GM19351 (cell line): ENCODE results near the gene MEI1.
A peak's percentile ranks its signal among the peaks of the same experiment; 100 is the strongest.
"Not testable (repeated sequence)": the region's sequence is repeated elsewhere in the genome, so short reads cannot be mapped to it uniquely, and the experiment has no call there.

Source experiments
- ATAC-seq: cut with Tn5 transposase; IDR thresholded peaks from one replicate; pipeline ENCODE4 v1.9.1; 2021; ENCODE audit warnings: mild to moderate bottlenecking, moderate library complexity; ENCODE audit not compliant: unreplicated experiment

The MEI1 gene

GRCh38 chr22:41819257-41819656 lies 120.0 kb downstream of the MEI1 start:
- ATAC-seq: no peak

GRCh38 chr22:41820447-41820846 lies 121.1 kb downstream of the MEI1 start:
- no peak for ATAC-seq

GRCh38 chr22:41821471-41822316 lies 122.4 kb downstream of the MEI1 start:
- ATAC-seq: no peak

GRCh38 chr22:41822317-41823057 lies 123.2 kb downstream of the MEI1 start:
- ATAC-seq: no peak

- no peak for ATAC-seq
Observed at GRCh38 chr22:41823797-41824196, 124.5 kb downstream of the MEI1 start.

GRCh38 chr22:41825376-41825775 lies 126.1 kb downstream of the MEI1 start:
- ATAC-seq: no peak

- ATAC-seq: no peak
Observed at GRCh38 chr22:41826021-41826420, 126.7 kb downstream of the MEI1 start.

- no peak for ATAC-seq
Observed at GRCh38 chr22:41826430-41827383, 127.4 kb downstream of the MEI1 start.

- no peak for ATAC-seq
Observed at GRCh38 chr22:41827671-41828070, 128.4 kb downstream of the MEI1 start.

- no peak for ATAC-seq
Observed at GRCh38 chr22:41828516-41828915, 129.2 kb downstream of the MEI1 start.

- no peak for ATAC-seq
Observed at GRCh38 chr22:41830174-41830573, 130.9 kb downstream of the MEI1 start.

- ATAC-seq: no peak
Observed at GRCh38 chr22:41831383-41831782, 132.1 kb downstream of the MEI1 start.

- ATAC-seq: no peak
Observed at GRCh38 chr22:41831828-41832552, 132.7 kb downstream of the MEI1 start.

- peak; percentile 83 for ATAC-seq
Observed at GRCh38 chr22:41832553-41833368, 133.5 kb downstream of the MEI1 start, which contains the start of gene SREBF2. Gene SREBF2 (plus strand): TSS chr22:41833105. CDS start chr22:41833271, 166 bp downstream.

GRCh38 chr22:41833369-41834004 lies 134.2 kb downstream of the MEI1 start:
- ATAC-seq: peak; percentile 4

- no peak for ATAC-seq
Observed at GRCh38 chr22:41834005-41834944, 135.0 kb downstream of the MEI1 start.

- ATAC-seq: not testable (repeated sequence)
Observed at GRCh38 chr22:41835462-41835861, 136.2 kb downstream of the MEI1 start.

GRCh38 chr22:41836551-41836950 lies 137.2 kb downstream of the MEI1 start:
- ATAC-seq: no peak
